ENCODE data around the gene VAC14. TPM values are rescaled to one million over a fixed set of nuclear protein-coding genes. Genes with fewer than 3 reads are reported as not detected.

Gene VAC14
- total RNA-seq, 2 donors from 2014 or later: 22.1 to 26.5 TPM

- no peak for DNase-seq (ENCODE audit: low spot score)
- no peaks in the 10 kb centered on the region for H3K9me3 ChIP-seq
- H3K27me3 ChIP-seq: no peaks in the 10 kb centered on the region
- TF ChIP-seq CTCF (IDR thresholded peaks at IDR 0.05): no peak
- H3K4me3 ChIP-seq: no peak overlapping the region
- peaks cover 0 to 35% of the 10 kb centered on the region in 2 donors for H3K4me1 ChIP-seq
- peaks cover 10% of the 10 kb centered on the region for H3K36me3 ChIP-seq
- no peak overlapping the region for H3K27ac ChIP-seq
These were observed 48.5 kb downstream of the VAC14 start for GRCh38 chr16:70752426-70752825.

DNA sequence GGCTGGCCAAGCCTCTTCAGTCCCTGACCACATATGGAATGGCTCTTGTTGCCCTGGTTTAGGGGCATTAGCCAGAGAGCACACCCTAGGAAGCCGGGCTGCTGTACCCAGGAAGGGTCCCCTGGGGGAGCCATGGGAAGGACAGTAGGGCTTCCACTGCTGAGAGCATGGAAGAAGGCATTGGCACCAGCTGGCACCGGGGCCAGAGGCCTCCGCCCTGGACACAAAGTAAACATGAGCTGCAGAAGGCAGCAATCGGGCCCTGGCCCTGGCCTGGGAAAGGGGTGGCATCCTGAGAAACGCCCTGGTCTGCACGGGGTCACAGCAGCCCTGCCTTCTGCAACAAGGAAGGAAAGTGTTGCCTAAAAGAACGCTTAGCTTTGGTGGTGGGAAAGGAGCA lies 49.4 kb downstream of the VAC14 start:
- no peak for TF ChIP-seq CTCF (IDR thresholded peaks at IDR 0.05)
- Histone ChIP-seq H3K36me3 (peaks cover 7% of the 10 kb centered on the region), H3K27ac (peak overlapping the region; percentile 45 to 58), H3K4me3 (no peak overlapping the region), H3K4me1 (peaks cover 0 to 44% of the 10 kb centered on the region in 2 donors), H3K9me3 (no peaks in the 10 kb centered on the region), H3K27me3 (no peaks in the 10 kb centered on the region)
- DNase-seq (ENCODE audit: low spot score): no peak

DNA sequence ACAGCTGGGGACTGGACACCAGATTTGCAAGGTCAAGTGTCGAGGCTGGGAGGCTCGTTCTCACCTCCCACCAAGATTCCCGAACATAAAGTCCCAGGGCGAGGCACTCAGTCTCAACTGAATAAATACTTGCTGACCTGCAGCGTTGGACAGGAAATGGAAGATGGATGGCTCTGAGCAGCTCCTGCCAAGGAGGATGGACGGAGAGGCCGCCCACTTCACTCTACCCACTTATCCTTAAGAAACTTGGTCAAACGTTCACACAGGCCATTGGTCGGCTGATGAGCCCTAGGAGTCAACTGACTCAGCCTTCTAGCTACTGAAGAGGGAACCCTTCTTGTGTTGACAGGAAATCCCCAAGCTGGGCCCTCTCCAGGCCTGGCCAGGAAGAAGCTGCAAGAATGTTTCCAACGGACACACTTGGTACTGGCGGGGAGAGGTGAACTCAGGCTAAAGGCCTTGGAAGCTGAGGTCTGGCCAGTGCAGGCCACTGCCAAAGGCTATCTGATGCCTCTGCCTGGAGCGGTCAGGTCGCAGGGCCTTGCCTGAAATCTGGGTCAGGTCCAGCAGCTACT lies 50.0 kb downstream of the VAC14 start:
- Histone ChIP-seq H3K4me1 (peaks cover 0 to 50% of the 10 kb centered on the region in 2 donors), H3K4me3 (no peak overlapping the region), H3K36me3 (peaks cover 1% of the 10 kb centered on the region), H3K27ac (peak overlapping the region; percentile 45 to 58), H3K27me3 (no peaks in the 10 kb centered on the region), H3K9me3 (no peaks in the 10 kb centered on the region)
- DNase-seq (ENCODE audit: low spot score): peak; percentile 91
- no peak for TF ChIP-seq CTCF (IDR thresholded peaks at IDR 0.05)

GRCh38 chr16:70749681-70750601 lies 51.0 kb downstream of the VAC14 start:
- no peaks in the 10 kb centered on the region for H3K36me3 ChIP-seq
- H3K27ac ChIP-seq: peak overlapping the region; percentile 45 to 58
- TF ChIP-seq CTCF (IDR thresholded peaks at IDR 0.05): no peak
- H3K4me1 ChIP-seq: peaks cover 0 to 58% of the 10 kb centered on the region in 2 donors
- no peak for DNase-seq (ENCODE audit: low spot score)
- no peak overlapping the region for H3K4me3 ChIP-seq
- H3K27me3 ChIP-seq: no peaks in the 10 kb centered on the region
- no peaks in the 10 kb centered on the region for H3K9me3 ChIP-seq

DNA sequence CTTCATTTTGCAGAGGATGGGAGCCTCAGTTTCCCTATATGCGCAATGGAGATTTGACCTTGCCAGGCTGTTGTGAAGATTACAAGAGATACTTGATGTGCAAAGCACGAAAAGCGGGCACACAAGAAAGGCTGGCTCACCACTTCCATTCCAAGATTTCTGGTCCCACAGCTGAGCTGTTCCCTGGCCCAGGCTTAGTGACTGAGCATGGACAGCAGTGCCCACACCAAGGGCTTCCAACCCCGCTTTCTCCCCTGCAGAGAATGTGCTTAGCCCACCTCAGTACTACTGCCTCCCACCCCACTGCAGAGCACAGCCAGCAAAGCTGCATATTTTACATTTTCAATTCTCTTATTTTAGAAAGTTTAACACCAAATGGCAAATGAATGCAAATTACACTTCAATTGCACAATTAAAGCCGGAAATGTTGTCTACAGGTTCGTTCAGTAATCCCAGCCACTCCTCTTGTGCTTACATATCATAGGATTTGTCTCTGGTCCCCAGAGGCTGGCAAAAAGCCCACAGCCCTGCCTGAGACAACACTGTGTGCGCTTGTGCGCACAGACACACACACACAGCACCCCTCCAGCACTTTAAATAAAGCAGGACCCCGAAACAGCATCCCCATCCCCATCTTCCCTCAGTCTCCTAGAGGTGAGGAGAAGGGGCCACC lies 51.8 kb downstream of the VAC14 start:
- DNase-seq (ENCODE audit: low spot score): no peak

More for the DNA sequence above, 51.8 kb downstream of the VAC14 start:
- Histone ChIP-seq H3K4me1 (peaks cover 0 to 58% of the 10 kb centered on the region in 2 donors), H3K4me3 (no peak overlapping the region), H3K36me3 (no peaks in the 10 kb centered on the region), H3K9me3 (no peaks in the 10 kb centered on the region), H3K27ac (no peak overlapping the region), H3K27me3 (no peaks in the 10 kb centered on the region)
- no peak for TF ChIP-seq CTCF (IDR thresholded peaks at IDR 0.05)

All from right atrium auricular region (tissue), 2 donors.